H1 (cell line): ENCODE results near the gene CAPN11. TPM values are rescaled to one million over a fixed set of nuclear protein-coding genes. Genes with fewer than 3 reads are reported as not detected.

Experiments used
- CREB1 ChIP-seq: IDR thresholded peaks from 2 replicates; pipeline ENCODE4 v1.6.1; 2012; ENCODE audit warnings: inconsistent platforms
- GABPA ChIP-seq: IDR thresholded peaks from 2 replicates; pipeline ENCODE4 v1.6.1; 2011; ENCODE audit warnings: mild to moderate bottlenecking, low read length, moderate library complexity, borderline replicate concordance; ENCODE audit not compliant: insufficient read depth
- HDAC6 ChIP-seq: IDR thresholded peaks from one replicate; pipeline ENCODE4 v1.7.1; 2012; ENCODE audit warnings: low read depth, mild to moderate bottlenecking, inconsistent platforms, low read length, moderate library complexity
- NRF1 ChIP-seq: IDR thresholded peaks from 2 replicates; pipeline ENCODE4 v1.6.1; 2011; ENCODE audit warnings: mild to moderate bottlenecking, low read depth, low read length, improper control_type of control experiment
- POLR2AphosphoS5 ChIP-seq: IDR thresholded peaks from 2 replicates; pipeline ENCODE4 v1.6.1; 2011; ENCODE audit warnings: low read depth, low read length
- RNF2 ChIP-seq: fragments of 200-900, 300-1000 bp; sonication (generic); IDR thresholded peaks from 2 replicates; pipeline ENCODE4 v1.7.1; 2016; ENCODE audit warnings: borderline replicate concordance, low read depth, mild to moderate bottlenecking, antibody characterized with exemption, low read length; ENCODE audit not compliant: poor library complexity, severe bottlenecking; ENCODE audit errors: missing control alignments
- TAF1 ChIP-seq: IDR thresholded peaks from 2 replicates; pipeline ENCODE4 v1.6.1; 2011; ENCODE audit warnings: mild to moderate bottlenecking, low read depth, low read length
- TCF12 ChIP-seq: IDR thresholded peaks from 2 replicates; pipeline ENCODE4 v1.6.1; 2011; ENCODE audit warnings: low read depth, mild to moderate bottlenecking, low read length
- TEAD4 ChIP-seq: IDR thresholded peaks from 2 replicates; pipeline ENCODE4 v1.6.1; 2012; ENCODE audit warnings: low read depth, low read length, inconsistent platforms, mixed read lengths
- polyA plus RNA-seq, 7 experiments: library from polyadenylated mRNA; depleted of rRNA in 3 of 7; stranded (reverse) in 5 of 7; unstranded in 2 of 7; fragments of >200 nt in 5 of 7; fragments of 200-250 nt in 2 of 7; gene quantifications; 1 replicate in 5 of 7; 2 replicates in 1 of 7; 4 replicates in 1 of 7; pipeline versions ENCODE4 v1.2.1 to v1.2.3, GENCODE V29; 2011 to 2013; ENCODE audit warnings: missing spikeins in 2 of 7, mixed read lengths in 2 of 7
- total RNA-seq: library from RNA; stranded (reverse); fragmentation: NEBNext Ultra II Directional; extraction: Animal tissue kit (Norgen Biotek cat#: 25700); gene quantifications from 2 replicates; pipeline ENCODE4 v1.2.1, GENCODE V29; 2021

The CAPN11 gene
- total and polyA plus RNA-seq, 2 of the 8 experiments (the other 6 are each of a cell fraction or from before 2014, with no cell fraction given): 0.95 to 0.97 TPM

- TF ChIP-seq GABPA: no peak
- no peak for TF ChIP-seq CREB1
- TF ChIP-seq POLR2AphosphoS5: no peak
- TF ChIP-seq TAF1: no peak
- TF ChIP-seq TEAD4: no peak
- TF ChIP-seq TCF12: no peak
- no peak for TF ChIP-seq RNF2
- no peak for TF ChIP-seq HDAC6
- no peak for TF ChIP-seq NRF1
Observed at GRCh38 chr6:44111434-44112417, 46.9 kb upstream of the CAPN11 start (continued).
